ENCODE data around the gene RNF113B.

GRCh38 chr13:98192008-98192407 lies 14.9 kb upstream of the RNF113B start:
- TF ChIP-seq CTCF (conservative IDR thresholded peaks at IDR 0.05), result no peak
- no peak for TF ChIP-seq EZH2 (IDR thresholded peaks at IDR 0.05; ENCODE audit: low read depth)

All from PC-9 (cell line).